IPS-15b (cell line): ENCODE measurements around the gene ABCC4.

Experiments used
- H3K27me3 ChIP-seq: one replicate; pipeline ENCODE4 v1.6.1; 2013; ENCODE audit warnings: low read length; ENCODE audit not compliant: control insufficient read depth, insufficient read depth
- H3K36me3 ChIP-seq: one replicate; pipeline ENCODE4 v1.6.1; 2013; ENCODE audit warnings: low read length; ENCODE audit not compliant: control insufficient read depth, insufficient read depth
- H3K4me1 ChIP-seq: one replicate; pipeline ENCODE4 v1.6.1; 2013; ENCODE audit warnings: mild to moderate bottlenecking, low read length; ENCODE audit not compliant: control insufficient read depth, insufficient read depth
- H3K4me3 ChIP-seq: one replicate; pipeline ENCODE4 v1.5.1; 2013; ENCODE audit warnings: low read depth, low read length
- H3K9ac ChIP-seq: one replicate; pipeline ENCODE4 v1.6.1; 2013; ENCODE audit warnings: low read depth, mild to moderate bottlenecking, low read length
- H3K9me3 ChIP-seq: one replicate; pipeline ENCODE4 v1.6.1; 2013; ENCODE audit warnings: mild to moderate bottlenecking, low read length; ENCODE audit not compliant: control insufficient read depth, insufficient read depth

Gene ABCC4

GRCh38 chr13:95023405-95023804, 277.8 kb downstream of the ABCC4 start:
- H3K36me3 ChIP-seq: no peaks in the 10 kb centered on the region
- no peaks in the 10 kb centered on the region for H3K4me1 ChIP-seq
- no peak overlapping the region for H3K9ac ChIP-seq
- no peak overlapping the region for H3K4me3 ChIP-seq
- H3K27me3 ChIP-seq: no peaks in the 10 kb centered on the region
- no peaks in the 10 kb centered on the region for H3K9me3 ChIP-seq

DNA sequence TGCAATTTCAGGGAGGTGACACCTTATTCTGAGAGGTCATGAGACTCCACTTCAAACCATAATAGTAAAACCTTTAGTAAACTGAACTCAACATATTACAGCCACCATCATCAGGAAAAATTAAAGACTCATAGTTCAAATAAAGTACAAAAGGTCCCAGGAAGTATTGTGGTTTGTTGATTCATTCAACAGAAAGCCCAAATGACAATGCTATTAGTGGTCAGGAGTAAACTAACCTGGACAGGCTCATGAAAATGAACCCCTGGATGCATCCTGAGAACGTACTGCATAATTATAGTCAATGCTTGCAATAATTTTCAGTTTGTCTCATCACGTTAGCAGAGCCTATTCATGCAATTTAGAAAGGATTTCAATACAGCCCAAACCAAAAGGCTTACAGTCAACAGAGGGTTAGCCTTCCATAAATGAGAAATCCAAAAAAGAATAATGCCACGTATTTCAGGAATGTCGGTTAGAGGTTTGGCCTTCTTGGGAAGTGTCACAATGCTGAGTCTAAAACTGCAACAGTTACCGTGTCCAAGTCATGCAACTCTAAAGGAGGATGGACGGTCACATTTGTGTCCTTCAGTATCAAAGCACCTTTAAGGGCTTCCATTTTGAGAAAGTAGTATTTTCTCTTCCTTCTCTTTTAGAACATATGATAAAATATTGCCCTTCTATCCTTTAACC, 280.8 kb downstream of the ABCC4 start:
- H3K27me3 ChIP-seq: no peaks in the 10 kb centered on the region
- no peak overlapping the region for H3K4me3 ChIP-seq
- no peaks in the 10 kb centered on the region for H3K4me1 ChIP-seq
- H3K9me3 ChIP-seq: no peaks in the 10 kb centered on the region
- no peak overlapping the region for H3K9ac ChIP-seq
- no peaks in the 10 kb centered on the region for H3K36me3 ChIP-seq

DNA sequence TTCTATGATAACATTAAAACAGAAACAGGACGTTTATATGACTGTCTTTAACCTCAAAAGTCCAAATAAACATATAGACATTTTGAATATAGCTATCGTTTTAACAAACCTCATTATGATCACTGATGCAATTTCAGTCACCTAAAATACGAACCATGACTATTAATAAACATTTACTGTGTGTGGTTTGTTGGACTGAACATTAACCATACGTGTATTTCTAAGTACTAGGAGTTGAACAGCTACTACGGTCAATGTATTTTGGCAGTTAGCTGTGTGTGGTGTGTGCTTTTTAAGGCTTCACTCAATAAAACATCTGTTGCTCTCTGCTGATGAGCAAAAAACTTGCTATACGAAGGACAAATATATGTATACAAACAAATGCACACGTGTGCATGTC, 281.4 kb downstream of the ABCC4 start:
- H3K36me3 ChIP-seq: no peaks in the 10 kb centered on the region
- no peak overlapping the region for H3K9ac ChIP-seq
- no peaks in the 10 kb centered on the region for H3K27me3 ChIP-seq
- H3K4me1 ChIP-seq: no peaks in the 10 kb centered on the region
- H3K4me3 ChIP-seq: no peak overlapping the region
- no peaks in the 10 kb centered on the region for H3K9me3 ChIP-seq

DNA sequence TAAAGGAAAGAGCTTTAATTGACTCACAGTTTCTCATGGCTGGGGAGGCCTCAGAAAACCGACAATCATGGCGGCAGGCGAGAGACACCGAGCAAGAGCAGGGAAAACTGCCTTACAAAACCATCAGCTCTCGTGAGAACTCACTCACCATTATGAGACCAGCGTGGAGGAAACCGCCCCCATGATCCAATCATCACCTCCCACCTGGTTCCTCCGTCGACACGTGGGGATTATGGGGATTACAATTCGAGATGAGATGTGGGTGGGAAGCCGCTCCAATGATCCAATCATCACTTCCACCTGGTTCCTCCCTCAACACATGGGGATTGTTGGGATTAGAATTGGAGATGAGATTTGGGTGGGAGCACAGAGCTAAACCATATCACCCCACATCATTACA, 293.9 kb downstream of the ABCC4 start:
- H3K9me3 ChIP-seq: no peaks in the 10 kb centered on the region
- no peak overlapping the region for H3K4me3 ChIP-seq
- no peaks in the 10 kb centered on the region for H3K36me3 ChIP-seq
- peaks cover 9% of the 10 kb centered on the region for H3K4me1 ChIP-seq
- no peak overlapping the region for H3K9ac ChIP-seq
- peaks cover 3% of the 10 kb centered on the region for H3K27me3 ChIP-seq

- H3K36me3 ChIP-seq: no peaks in the 10 kb centered on the region
- no peak overlapping the region for H3K9ac ChIP-seq
- no peaks in the 10 kb centered on the region for H3K9me3 ChIP-seq
- H3K4me1 ChIP-seq: peaks cover 9% of the 10 kb centered on the region
- no peak overlapping the region for H3K4me3 ChIP-seq
- peaks cover 7% of the 10 kb centered on the region for H3K27me3 ChIP-seq
These were observed 296.0 kb downstream of the ABCC4 start for GRCh38 chr13:95005300-95005699.

DNA sequence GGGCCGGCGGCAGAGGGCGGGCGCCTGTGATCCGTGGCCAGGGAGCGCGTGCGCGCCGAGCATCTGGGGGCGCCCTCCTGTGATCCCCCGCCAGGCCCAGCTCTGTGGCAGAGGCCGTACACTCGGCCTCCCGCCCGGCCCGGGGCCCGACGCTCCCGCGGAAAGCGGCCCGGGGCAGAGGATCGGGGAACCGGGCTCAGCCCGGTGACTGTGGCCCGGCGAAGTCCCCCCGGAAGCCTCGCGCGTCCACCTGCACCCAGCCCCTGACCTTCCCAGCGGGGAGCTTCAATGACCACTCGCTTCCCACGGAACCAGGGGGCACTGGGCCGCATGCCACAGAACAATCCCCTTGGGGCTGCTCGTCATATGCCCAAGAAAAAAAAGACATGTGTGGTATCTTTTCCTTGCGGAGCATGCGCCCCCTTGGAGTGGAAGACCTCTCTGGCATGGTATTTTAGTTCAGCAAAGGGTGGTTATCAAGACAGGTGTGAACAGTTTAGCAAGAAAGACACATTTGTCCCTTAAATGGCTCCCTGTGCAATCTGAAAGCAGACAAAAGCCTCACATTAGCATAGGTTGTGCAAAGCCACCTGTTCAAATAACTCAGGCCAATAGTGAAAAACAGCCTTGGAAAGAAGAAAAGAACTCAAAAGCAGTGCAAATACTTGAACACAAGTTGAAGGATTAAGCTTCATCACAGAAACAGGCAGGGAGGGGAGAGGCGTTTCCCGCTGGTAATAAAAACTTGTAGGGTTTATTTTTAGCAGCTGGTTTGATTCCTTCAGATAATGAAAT, 298.0 kb downstream of the ABCC4 start:
- Histone ChIP-seq H3K4me1 (peaks cover 9% of the 10 kb centered on the region), H3K4me3 (peak overlapping the region; percentile 32), H3K9me3 (no peaks in the 10 kb centered on the region), H3K9ac (no peak overlapping the region), H3K27me3 (peaks cover 7% of the 10 kb centered on the region), H3K36me3 (no peaks in the 10 kb centered on the region)

DNA sequence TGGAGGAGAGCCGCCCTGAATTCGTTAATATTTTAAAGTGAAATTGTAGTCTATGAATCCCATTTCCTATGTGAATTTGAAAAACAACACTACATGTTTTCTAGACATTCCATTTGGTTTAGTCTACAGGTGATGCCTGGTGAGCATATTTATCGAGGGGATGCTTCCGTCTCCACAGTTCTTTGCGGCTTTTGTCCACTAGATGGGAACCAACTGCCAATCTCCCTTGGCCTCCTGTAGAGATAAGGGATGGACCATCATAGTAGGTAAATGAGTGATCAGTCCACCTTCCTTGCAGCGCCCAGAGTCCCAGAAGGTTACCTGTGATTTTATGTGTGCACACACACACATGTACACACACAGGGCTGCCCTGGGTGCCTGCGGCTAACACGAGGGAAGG, 299.1 kb downstream of the ABCC4 start:
- H3K4me3 ChIP-seq: no peak overlapping the region
- no peaks in the 10 kb centered on the region for H3K9me3 ChIP-seq
- peaks cover 7% of the 10 kb centered on the region for H3K27me3 ChIP-seq
- no peak overlapping the region for H3K9ac ChIP-seq
- H3K36me3 ChIP-seq: no peaks in the 10 kb centered on the region
- H3K4me1 ChIP-seq: peaks cover 11% of the 10 kb centered on the region

GRCh38 chr13:94999871-95000270, 301.4 kb downstream of the ABCC4 start:
- Histone ChIP-seq H3K27me3 (peaks cover 7% of the 10 kb centered on the region), H3K9ac (no peak overlapping the region), H3K36me3 (no peaks in the 10 kb centered on the region), H3K4me3 (no peak overlapping the region), H3K9me3 (no peaks in the 10 kb centered on the region), H3K4me1 (peaks cover 15% of the 10 kb centered on the region)

DNA sequence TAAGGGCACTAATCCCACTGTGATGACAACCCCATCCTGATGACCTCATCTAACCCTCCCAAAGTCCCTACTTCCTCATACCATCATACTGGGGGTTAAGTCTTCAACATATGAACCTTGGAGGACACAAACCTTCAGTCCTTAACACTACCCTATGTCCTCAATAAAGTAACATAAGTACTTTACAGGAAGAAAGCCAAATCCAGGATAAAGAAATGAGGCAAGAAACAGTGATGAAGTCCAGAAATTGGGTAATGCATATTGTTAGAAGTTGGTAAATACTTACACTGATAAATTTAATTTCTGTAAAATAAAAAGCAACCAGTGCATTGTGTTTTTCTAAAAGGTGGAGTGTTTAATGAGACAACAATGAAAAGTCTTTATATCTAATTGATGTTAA, 304.1 kb downstream of the ABCC4 start:
- Histone ChIP-seq H3K9ac (no peak overlapping the region), H3K9me3 (no peaks in the 10 kb centered on the region), H3K36me3 (no peaks in the 10 kb centered on the region)

GRCh38 chr13:94996445-94996844, 304.8 kb downstream of the ABCC4 start:
- Histone ChIP-seq H3K4me1 (peaks cover 6% of the 10 kb centered on the region), H3K4me3 (no peak overlapping the region), H3K36me3 (no peaks in the 10 kb centered on the region), H3K9me3 (no peaks in the 10 kb centered on the region), H3K27me3 (peaks cover under 1% of the 10 kb centered on the region), H3K9ac (no peak overlapping the region)

More for the DNA sequence above, 304.1 kb downstream of the ABCC4 start:
- Histone ChIP-seq H3K4me3 (no peak overlapping the region), H3K4me1 (peaks cover 6% of the 10 kb centered on the region), H3K27me3 (peaks cover 3% of the 10 kb centered on the region)

DNA sequence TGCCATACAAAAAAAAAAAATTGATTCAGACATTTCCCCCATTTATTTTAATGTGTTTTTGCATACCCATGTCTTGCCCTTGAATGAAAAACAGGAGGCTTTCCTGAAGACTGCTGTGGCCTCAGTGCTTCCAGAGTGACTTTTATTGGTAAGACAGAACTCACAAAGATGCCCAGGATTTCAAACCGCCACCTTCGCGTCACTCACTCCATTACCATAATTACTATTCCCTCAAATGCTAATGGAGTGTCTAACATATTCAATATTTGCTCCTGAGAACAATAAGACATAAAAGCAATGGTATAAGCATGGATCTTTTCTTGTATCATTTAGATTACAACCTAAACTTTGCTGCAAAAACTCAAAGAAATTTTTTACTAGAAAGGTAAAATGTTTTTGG, 306.7 kb downstream of the ABCC4 start:
- Histone ChIP-seq H3K27me3 (no peaks in the 10 kb centered on the region), H3K36me3 (no peaks in the 10 kb centered on the region), H3K4me3 (no peak overlapping the region), H3K9me3 (no peaks in the 10 kb centered on the region), H3K4me1 (peaks cover 6% of the 10 kb centered on the region), H3K9ac (no peak overlapping the region)

DNA sequence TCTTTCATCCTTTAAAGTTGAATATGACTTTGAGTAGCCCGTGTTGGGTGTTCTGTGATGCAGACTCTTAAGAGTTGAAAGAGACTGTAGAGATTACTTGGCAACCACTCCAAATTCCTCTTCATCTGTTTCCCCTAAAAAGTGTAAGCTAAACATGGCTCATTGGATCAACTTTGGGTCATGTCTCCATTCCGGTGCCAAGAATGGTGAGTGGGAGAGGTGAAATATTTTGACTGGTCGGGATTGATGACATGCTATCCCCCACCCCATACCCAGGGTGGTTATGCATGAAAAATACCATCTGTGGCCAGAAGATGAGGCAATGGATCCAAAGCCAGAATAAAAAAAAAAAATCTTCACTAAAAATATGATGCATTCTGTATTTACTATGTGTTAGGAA, 307.6 kb downstream of the ABCC4 start:
- peaks cover 6% of the 10 kb centered on the region for H3K4me1 ChIP-seq
- no peak overlapping the region for H3K4me3 ChIP-seq
- H3K27me3 ChIP-seq: no peaks in the 10 kb centered on the region
- H3K9ac ChIP-seq: no peak overlapping the region
- no peaks in the 10 kb centered on the region for H3K36me3 ChIP-seq
- no peaks in the 10 kb centered on the region for H3K9me3 ChIP-seq
